Stimulated activated naive CD8-positive, alpha-beta T cell treated with anti-CD3 and anti-CD28 coated beads, Interleukin-15, Interleukin-2, amounts not matched to agents 100 ng/mL and 50 ng/mL, for 24 hours (primary cell): ENCODE measurements around the gene RAC2.

Experiments used
- H3K27ac Mint-ChIP-seq: one replicate; pipeline ENCODE4 v1.8.0; 2021; ENCODE audit warnings: mild to moderate bottlenecking, mixed read lengths
- H3K27me3 Mint-ChIP-seq: one replicate; pipeline ENCODE4 v1.8.0; 2021; ENCODE audit warnings: mixed read lengths
- H3K36me3 Mint-ChIP-seq: one replicate; pipeline ENCODE4 v1.8.0; 2021; ENCODE audit warnings: low read depth, mixed read lengths
- H3K4me1 Mint-ChIP-seq: one replicate; pipeline ENCODE4 v1.8.0; 2021; ENCODE audit warnings: low read depth, mixed read lengths
- H3K4me3 Mint-ChIP-seq: one replicate; pipeline ENCODE4 v1.8.0; 2021; ENCODE audit warnings: mild to moderate bottlenecking, mixed read lengths
- H3K9me3 Mint-ChIP-seq: one replicate; pipeline ENCODE4 v1.8.0; 2021; ENCODE audit warnings: mixed read lengths

The RAC2 gene

DNA sequence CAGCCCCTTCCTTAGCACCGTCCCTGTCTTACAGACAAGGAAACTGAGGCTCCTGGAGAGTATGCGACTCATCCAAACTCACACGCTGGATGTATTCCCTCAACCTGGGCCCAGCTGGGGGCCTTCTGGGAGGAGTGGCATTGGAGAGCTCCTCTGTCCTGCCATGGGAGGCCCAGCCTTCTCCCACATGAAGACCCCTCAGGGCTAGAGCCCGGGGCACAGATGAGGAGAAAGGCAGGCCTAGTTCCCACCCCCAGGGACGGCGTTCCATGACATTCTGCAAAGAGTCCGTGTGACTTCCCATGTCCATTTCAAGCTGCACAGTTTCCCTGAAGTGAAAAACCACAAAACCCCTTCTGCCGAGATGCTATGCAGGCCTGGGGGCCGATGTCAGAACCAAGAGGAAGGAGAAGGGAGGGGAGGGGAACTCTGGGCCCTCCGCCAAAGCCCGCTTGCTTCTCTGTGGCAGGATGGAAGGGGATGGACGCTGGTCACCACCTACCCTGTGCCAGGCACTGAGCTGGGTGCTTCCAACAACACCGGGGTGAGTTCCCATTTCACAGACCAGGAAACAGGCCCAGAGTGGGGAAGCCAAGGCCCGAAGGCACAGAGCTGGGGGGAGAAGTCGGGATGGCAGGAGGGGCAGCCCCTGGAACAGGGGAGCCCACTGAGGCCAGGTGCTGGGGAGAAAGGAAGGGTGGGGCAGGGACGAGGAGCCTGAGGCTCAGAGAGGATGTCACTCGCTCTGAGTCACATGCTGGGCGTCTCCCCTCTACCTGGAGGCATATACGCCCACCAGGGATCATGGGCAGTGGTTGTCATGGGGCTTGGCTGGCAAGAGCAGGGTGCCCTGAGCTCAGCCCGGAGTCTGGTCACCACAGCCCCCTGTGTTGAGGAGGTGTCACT lies 15.7 kb downstream of the RAC2 start:
- Mint-ChIP-seq H3K27me3 (no peaks in the 10 kb centered on the region), H3K27ac (peak overlapping the region; percentile 98), H3K4me3 (peak overlapping the region; percentile 76), H3K36me3 (peaks cover 87% of the 10 kb centered on the region), H3K9me3 (no peaks in the 10 kb centered on the region), H3K4me1 (peaks cover 92% of the 10 kb centered on the region)

DNA sequence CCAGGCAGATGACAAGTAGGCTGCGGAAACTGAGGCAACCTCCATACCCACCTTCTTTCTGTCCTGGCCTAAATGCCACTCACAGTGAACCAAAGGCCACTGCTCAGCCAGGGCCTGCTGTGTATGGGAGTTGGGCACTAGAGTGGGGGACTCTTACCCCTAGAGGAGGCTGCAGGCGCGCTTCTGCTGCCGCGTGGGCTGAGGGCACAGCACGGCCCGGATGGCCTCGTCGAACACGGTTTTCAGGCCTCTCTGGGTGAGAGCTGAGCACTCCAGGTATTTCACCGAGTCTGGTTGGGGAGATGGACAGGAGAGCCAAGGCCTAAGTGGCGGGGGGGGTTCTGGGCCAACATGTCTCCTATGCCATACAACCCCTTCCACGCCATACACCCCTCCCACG lies 17.6 kb downstream of the RAC2 start:
- Mint-ChIP-seq H3K27ac (peak overlapping the region; percentile 89), H3K4me3 (no peak overlapping the region), H3K27me3 (no peaks in the 10 kb centered on the region), H3K4me1 (peaks cover 92% of the 10 kb centered on the region), H3K9me3 (peaks cover 1% of the 10 kb centered on the region), H3K36me3 (peaks cover 84% of the 10 kb centered on the region)

DNA sequence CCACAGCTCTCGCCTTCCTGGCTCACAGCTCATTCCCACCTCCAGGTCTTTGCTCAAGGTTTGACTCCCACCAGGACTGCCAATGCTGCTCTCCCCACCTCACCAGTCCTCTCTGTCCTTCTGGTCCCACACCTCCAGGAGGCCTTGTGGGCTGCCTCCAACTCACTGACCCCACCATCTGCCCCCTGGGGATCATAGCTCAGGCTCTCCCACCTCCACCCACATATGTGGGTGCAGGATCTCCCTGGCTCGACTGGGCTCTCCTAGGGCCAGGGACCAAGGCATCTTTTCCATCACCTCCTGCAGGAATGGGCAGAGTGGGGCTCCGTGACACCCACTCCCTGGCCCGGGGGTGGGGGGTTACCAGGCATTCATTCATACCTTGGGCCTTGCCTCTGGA lies 18.0 kb downstream of the RAC2 start:
- Mint-ChIP-seq H3K9me3 (peaks cover 4% of the 10 kb centered on the region), H3K4me1 (peaks cover 92% of the 10 kb centered on the region), H3K27ac (peak overlapping the region; percentile 89), H3K4me3 (no peak overlapping the region), H3K27me3 (no peaks in the 10 kb centered on the region), H3K36me3 (peaks cover 84% of the 10 kb centered on the region)

DNA sequence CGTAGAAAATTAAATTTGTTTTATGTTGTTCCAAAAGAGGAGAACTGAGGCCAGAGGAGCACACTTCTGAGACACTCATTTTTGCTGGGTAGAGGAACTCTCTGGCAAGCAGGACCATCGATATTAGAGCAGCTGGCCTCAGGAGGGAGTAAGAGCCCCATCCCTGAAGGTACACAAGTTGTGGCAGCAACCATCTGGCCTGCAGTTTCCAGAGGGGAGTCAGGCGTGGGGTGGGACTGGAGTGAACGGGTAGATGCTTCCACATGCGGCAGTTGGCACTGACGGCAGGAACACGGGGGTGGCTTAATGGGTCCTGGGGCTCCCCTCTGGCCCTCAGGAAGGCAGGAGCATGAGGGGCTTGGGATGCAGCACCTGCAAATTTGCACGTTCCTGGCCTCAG lies 18.6 kb downstream of the RAC2 start:
- Mint-ChIP-seq H3K4me1 (peaks cover 92% of the 10 kb centered on the region), H3K27ac (peak overlapping the region; percentile 89), H3K4me3 (no peak overlapping the region), H3K9me3 (peaks cover 8% of the 10 kb centered on the region), H3K27me3 (no peaks in the 10 kb centered on the region), H3K36me3 (peaks cover 83% of the 10 kb centered on the region)

DNA sequence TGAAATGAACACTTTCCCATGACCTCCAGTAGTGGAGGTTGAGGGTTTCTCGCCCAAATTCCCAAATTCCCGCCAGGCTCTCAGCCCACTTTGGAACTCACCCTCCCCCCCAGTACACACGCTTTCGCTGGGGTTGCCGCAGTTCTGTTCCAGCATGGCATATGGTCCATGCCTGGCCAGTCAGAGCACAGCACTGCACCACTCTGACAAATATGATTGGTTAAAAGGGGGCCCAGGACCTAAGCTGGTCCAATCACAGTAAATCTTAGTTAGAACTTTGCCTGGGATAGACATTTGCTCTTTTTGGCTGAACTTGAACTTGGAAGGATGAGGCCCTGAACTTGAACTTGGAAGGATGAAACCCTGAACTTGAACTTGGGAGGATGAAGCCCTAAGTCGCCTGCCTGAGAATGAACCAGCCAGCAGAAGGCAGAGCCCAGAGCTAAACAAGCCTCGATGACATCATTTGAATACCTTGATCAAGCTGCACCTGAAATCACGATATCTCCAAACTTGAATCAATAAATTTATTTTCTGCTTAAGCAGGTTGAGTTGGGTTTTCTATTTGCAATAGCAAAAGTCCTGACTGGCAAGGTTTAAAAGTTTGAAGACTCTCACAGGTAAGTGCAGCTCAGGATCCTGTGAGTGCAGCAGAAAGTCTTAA lies 19.2 kb downstream of the RAC2 start:
- Mint-ChIP-seq H3K27ac (peak overlapping the region; percentile 89), H3K27me3 (no peaks in the 10 kb centered on the region), H3K4me3 (no peak overlapping the region), H3K4me1 (peaks cover 92% of the 10 kb centered on the region), H3K9me3 (peaks cover 8% of the 10 kb centered on the region), H3K36me3 (peaks cover 81% of the 10 kb centered on the region)

DNA sequence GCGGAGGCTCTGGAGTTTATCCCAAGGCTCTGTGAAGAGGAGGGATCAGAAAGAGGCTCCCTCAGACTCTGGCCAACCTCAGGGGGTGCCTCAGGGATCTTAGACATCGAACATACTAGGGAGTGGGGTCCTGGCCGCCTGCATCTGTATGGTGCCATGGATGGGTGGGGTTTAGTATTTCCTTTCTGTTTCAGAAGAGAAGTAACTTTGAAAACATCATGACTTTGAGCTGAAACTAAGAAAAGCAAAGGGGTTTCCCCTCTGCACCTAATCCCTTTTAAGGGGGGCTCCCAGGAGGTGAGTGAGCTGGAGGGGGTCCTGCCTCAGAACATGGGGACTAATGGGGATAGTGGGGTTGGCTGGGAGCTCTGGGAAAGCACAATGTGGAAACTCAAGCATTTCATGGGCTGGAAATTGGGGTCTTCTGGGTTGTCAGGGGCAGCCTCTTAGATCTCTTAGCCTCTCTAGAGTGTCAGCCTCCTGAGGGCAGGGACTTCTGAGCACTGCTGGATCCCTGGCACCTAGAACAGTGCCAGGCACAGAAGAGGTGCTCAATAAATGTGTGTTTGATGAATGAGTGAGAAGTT lies 20.0 kb downstream of the RAC2 start:
- Mint-ChIP-seq H3K27ac (peak overlapping the region; percentile 89), H3K4me3 (peak overlapping the region; percentile 35), H3K36me3 (peaks cover 74% of the 10 kb centered on the region)

DNA sequence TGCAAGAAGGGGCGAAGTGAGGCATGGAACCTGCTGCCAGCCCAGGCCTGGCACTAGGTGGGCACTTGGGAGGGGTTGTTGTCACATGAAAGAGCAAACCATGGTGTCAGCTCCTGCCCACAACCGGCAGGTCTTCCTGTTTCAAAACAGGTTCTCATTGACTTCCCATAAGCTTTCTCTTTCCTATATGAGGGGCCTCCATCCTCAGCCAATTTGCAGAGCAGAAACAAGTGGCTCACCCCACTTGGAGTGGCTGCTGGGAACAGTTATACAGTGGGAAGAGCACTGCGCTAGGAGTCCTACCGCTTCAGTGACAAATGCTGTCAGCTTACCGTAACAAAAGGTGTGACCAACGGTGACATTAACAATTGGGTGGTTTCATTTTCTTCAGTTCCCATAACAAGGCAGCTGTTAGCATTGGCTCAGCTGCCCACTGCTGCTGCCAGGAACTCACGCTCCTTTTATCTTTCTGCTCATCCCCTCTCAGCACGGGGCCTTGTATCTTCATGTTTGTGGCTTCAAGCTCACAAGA lies 21.6 kb downstream of the RAC2 start:
- Mint-ChIP-seq H3K27ac (peak overlapping the region; percentile 89), H3K4me1 (peaks cover 92% of the 10 kb centered on the region), H3K27me3 (no peaks in the 10 kb centered on the region), H3K4me3 (peak overlapping the region; percentile 57), H3K9me3 (peaks cover 8% of the 10 kb centered on the region), H3K36me3 (peaks cover 58% of the 10 kb centered on the region)

More for the DNA sequence above, 20.0 kb downstream of the RAC2 start:
- H3K9me3 Mint-ChIP-seq = peaks cover 8% of the 10 kb centered on the region
- H3K27me3 Mint-ChIP-seq = no peaks in the 10 kb centered on the region
- H3K4me1 Mint-ChIP-seq = peaks cover 92% of the 10 kb centered on the region

DNA sequence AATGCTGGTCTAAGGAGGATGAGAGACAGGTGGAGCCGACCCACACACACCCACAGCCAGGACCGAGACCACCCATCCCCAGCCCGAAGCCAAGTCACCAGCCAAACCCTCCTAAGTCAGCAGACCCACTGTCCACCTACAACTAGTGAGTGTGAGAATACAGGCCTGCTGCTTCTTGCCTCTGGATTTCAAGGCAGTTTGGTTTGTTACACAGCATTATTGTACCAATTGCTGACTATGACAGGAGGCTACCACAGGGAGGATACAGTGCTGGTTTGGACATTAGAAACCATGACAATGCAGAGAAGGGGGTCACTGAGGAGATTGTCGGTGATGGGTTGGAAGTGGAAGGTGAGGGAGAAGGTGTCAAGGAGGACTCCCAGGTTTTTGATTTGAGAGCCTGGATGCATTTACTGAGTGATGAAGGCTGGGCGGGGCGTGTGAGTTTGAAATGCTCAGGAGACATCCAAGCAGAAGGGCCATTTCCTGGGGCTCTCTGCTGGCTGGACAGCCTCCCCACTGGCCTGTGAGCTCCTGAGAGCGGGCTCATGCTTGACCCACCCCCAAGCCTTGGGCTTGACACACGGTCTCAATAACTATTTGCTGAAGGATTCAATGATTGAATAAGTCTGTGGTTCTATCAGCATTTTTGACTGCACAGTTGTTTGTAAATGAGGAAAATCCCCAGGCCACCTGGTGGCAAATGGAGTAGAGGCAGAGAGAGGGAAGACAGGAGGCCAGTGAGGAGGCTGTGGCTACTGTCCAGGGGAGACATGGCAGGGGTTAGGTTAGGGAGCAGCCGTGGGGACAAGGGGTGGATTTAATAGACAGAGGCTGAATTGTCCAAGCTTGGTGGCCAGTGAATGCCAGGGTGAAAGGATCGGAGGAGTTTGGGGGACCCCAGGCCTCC lies 22.4 kb downstream of the RAC2 start:
- Mint-ChIP-seq H3K36me3 (peaks cover 58% of the 10 kb centered on the region), H3K9me3 (peaks cover 8% of the 10 kb centered on the region), H3K4me1 (peaks cover 100% of the 10 kb centered on the region), H3K27me3 (no peaks in the 10 kb centered on the region), H3K4me3 (peak overlapping the region; percentile 57), H3K27ac (peak overlapping the region; percentile 89)

DNA sequence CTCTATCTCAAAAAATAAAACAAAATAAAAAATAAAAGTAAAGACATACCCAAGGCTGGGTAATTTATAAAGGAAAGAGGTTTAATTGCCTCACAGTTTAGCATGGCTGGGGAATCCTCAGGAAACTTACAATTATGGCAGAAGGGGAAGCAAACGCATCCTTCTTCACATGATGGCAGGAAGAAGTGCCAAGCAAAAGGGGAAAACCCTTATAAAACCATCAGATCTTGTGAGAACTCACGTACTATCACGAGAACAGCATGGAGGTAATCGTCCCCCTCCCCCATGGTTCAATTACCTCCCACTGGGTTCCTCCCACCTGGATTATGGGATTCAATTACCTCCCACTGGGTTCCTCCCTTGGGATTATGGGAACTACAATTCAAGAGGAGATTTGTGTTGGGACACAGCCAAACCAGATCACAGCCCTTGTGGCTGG lies 23.5 kb downstream of the RAC2 start:
- H3K4me3 Mint-ChIP-seq = peak overlapping the region; percentile 80

DNA sequence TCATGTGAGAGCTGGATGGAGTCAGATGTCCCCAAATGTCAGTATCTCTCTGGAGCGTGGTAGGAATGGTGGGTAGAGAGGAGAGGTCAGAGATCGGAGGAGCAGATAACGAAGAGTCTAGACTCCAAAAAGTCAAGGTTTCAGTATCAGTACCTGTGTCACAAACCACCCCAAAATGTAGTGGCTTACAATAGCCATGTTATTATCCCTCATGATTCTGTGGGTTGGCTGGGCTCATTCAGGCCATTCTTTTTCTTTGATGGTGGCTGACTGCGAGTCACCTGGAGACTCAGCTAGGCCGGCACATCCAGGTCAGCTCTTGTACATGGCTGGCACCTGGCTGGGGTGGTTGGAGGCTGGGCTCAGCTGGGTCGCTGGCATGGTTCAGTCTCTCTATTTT lies 24.5 kb downstream of the RAC2 start:
- Mint-ChIP-seq H3K27ac (peak overlapping the region; percentile 84), H3K4me1 (peaks cover 85% of the 10 kb centered on the region), H3K36me3 (peaks cover 36% of the 10 kb centered on the region), H3K9me3 (peaks cover 8% of the 10 kb centered on the region), H3K27me3 (no peaks in the 10 kb centered on the region), H3K4me3 (peak overlapping the region; percentile 80)

More for the DNA sequence above, 23.5 kb downstream of the RAC2 start:
- Mint-ChIP-seq H3K27me3 (no peaks in the 10 kb centered on the region), H3K9me3 (peaks cover 8% of the 10 kb centered on the region), H3K4me1 (peaks cover 95% of the 10 kb centered on the region), H3K27ac (peak overlapping the region; percentile 79), H3K36me3 (peaks cover 47% of the 10 kb centered on the region)

DNA sequence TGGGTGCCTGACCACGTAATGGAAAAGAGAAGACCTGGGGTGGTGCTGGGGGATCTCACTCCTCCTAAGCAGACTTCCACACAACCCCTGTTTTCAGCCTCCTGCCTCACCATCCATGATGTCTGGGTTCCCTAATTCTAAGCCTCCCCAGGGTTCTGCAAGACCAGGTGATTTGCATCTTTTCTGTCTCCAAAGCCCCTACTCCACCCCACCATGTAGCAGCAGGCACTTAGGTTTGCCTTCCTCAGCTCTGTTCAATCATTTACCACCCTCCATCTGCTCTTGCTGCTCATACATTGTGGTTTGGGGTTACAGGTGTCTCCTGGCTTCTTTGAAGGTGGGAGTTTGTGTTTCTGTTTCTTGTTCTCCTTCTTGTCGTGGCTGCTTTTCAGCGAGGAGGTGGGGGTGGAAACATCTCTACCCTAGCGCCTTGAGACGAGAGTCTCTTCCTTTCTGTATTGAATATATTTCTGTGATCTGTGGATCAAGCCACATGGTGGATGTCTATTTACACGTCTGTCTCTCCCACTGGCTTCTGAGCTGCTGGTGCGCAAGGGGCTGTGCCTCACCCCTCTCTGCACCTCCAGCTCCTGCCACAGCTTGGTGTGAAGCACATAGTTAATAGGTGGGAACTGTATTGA lies 25.2 kb downstream of the RAC2 start:
- Mint-ChIP-seq H3K36me3 (peaks cover 30% of the 10 kb centered on the region), H3K27ac (peak overlapping the region; percentile 84), H3K4me1 (peaks cover 79% of the 10 kb centered on the region), H3K9me3 (peaks cover 8% of the 10 kb centered on the region), H3K27me3 (no peaks in the 10 kb centered on the region), H3K4me3 (peak overlapping the region; percentile 80)

DNA sequence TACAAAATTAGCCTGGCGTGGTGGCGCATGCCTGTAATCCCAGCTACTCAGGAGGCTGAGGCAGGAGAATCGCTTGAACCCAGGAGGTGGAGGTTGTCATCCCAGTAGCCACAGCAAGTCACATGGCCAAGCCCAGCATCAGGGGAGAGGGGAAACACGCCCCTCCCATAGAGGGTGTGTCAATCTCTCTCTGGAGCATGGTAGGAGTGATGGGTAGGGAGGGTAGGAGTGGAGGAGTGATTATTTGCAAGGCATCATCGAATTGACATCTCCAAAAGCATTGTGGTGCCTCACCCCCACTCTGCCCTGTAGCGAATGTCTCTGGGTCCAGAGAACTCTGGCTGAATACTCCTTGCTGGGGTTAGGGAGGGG lies 25.7 kb downstream of the RAC2 start:
- Mint-ChIP-seq H3K9me3 (peaks cover 8% of the 10 kb centered on the region), H3K4me1 (peaks cover 73% of the 10 kb centered on the region), H3K27me3 (no peaks in the 10 kb centered on the region), H3K27ac (peak overlapping the region; percentile 84), H3K4me3 (peak overlapping the region; percentile 80), H3K36me3 (peaks cover 25% of the 10 kb centered on the region)

DNA sequence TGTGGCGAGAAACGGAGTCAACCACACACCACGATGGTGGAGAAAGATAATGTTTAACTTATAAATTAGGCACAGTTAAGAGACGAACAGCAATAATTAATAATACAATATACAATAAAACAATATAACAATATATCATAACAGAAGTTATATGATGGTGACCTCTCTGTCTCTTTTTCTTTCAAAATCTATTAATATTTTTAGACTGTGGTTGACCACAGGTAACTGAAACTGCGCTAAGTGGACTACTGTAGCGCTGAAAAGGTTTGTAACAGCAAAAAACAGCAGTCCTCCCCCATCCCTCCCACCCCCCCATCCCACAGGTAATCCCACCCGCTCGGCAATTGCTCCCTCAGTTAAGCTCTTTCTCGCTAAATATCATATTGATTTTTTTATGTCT lies 28.2 kb downstream of the RAC2 start:
- H3K27ac Mint-ChIP-seq = no peak overlapping the region
- H3K4me3 Mint-ChIP-seq = no peak overlapping the region
- H3K9me3 Mint-ChIP-seq = peaks cover 3% of the 10 kb centered on the region
- H3K27me3 Mint-ChIP-seq = no peaks in the 10 kb centered on the region
- H3K36me3 Mint-ChIP-seq = peaks cover 3% of the 10 kb centered on the region
- H3K4me1 Mint-ChIP-seq = peaks cover 49% of the 10 kb centered on the region

DNA sequence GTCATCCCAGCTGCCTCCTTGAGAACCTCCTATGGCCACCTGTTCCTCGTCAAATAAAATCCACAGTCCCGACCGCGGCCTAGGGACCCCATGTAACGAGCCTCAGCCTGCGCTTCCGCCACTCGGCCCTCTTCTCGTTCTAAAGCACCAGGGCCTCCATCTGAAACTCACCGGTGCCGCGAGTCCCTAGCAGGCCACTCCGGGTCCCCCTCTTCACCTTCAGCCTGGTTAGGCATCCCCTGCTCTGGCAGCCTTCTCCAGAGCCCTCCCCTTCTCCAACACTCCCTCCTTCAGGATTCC lies 29.4 kb downstream of the RAC2 start:
- Mint-ChIP-seq H3K27me3 (no peaks in the 10 kb centered on the region), H3K36me3 (no peaks in the 10 kb centered on the region), H3K4me3 (no peak overlapping the region), H3K27ac (no peak overlapping the region), H3K9me3 (no peaks in the 10 kb centered on the region), H3K4me1 (peaks cover 43% of the 10 kb centered on the region)
